ENCODE results near the gene SLC16A4.

SLC16A4 gene

DNA sequence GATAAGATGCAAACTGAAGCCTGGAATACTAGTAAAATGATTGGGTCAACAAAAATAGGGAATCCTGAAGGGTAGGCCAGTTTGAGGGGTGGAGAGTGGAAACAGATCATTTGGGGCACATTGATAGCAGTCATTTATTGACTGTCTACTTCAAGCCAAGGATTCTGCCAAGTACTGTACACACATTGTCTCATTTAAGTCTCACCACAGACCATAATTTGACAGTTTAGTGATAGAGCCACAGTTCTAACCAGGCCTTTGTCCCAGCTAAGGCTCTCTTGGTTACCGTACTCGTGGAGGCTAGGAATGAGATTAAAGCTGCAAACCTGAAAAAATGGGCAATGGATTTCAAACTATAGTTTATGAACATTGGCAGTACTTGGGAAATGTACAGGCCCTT is 40.5 kb downstream of the SLC16A4 start:
- DNase-seq = no peak

DNA sequence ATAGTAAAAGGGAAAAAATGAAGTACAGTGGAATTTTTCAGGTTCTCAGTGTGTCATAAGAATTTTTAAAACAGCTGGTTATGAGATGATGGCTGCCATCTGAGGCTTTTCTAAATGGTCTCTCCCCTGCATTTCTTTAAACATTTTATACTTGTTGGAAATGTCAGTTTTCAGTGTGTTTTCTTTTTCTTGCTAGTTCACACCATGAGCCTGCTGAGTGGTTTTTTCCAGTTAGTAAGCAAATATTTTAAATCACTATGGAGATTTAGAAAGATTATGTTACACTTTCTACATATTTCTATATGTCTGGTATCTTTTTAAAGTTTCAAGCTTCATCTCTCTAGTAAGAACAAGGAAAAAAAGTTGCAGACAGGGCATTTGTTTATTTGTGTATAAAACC is 42.1 kb downstream of the SLC16A4 start:
- no peak for DNase-seq

DNA sequence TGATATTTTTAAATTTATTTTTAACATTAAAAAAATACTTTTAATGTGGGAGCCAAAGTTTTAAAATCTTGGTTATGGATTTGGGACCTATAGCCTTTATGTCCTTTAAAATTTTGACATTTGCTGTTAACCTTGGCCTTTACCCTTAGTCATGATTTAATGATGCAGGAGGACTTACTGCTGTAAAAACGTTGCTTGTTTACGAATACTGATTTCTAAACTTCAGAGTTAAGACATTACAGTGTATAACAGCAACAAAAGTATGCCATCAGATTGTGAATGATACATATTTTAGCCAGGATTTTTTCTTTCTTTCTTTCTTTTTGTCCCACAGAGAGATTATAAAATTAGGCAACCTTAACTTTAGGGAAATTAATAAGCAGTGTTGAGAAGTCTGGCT is 42.8 kb downstream of the SLC16A4 start:
- DNase-seq = no peak

DNA sequence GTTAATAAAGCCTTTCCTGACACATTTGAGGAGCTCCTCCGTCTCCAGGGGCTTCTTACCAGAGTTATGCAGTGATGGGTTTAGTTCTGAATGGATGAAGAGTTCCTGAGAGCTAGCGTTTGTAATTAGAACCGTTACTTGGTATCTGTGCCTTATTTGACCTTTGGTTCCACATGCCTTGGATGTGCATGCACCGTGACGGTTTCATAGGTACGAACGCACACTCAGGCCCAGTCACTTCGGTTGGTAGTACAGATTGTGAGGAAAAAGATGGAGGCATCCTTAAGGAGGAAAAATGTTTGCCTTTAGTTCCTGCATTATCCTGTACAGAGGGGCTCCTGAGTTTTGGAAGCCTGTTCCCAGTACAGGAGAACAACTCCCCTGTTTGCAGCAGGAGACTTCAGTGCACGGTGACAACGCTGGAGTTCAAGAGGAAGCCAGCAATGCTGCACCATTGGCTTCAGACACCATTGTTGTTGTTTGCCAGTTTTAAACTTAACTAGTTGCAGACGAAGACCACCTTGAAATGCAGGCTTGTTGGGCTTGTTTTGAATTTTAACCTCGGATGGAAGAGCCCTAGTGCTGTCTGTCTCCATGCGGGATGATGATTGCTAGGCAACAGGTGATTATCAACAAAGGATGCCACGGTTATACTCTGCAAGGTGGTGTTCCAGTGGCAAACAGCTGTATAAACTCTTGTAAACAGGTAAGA is 43.5 kb downstream of the SLC16A4 start:
- DNase-seq = no peak

DNA sequence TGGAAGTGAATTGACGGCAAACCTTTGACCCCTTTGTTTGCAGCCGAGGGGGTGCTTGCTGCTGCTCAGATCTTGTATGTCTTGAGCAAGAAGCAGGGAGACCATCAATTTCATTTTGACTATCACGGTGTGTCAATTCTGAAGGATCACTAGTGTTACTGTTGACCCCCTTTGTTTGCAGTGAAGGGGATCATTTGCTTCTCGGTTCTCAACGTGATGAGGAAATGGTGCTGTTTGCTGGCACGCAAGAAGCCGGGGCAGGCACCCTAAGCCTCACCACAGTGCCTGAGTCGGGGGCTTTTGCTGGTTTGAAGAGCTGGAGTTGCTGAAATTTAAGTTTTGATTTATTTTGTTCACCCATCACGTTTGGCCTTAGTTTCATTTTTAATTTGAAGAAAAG is 44.1 kb downstream of the SLC16A4 start:
- no peak for DNase-seq

DNA sequence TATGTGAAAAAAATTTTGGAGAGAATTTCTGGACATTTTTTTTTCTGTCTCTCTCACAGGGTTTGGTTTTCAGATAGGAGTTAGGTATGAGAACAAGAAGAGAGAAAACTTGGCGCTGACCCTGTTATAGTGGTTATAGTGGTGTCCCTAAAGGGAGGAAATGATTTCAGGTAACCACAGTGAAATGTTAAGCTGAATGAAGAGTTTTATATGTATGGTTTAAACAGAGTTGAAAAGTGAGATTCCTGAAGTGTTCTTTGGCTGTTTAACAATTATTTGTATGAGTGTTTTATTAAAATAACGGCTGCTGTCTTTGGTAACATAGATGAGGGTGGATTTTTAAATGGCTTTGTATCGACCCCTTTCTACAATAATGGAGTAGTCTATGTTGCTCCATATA is 45.3 kb downstream of the SLC16A4 start:
- DNase-seq = no peak

DNA sequence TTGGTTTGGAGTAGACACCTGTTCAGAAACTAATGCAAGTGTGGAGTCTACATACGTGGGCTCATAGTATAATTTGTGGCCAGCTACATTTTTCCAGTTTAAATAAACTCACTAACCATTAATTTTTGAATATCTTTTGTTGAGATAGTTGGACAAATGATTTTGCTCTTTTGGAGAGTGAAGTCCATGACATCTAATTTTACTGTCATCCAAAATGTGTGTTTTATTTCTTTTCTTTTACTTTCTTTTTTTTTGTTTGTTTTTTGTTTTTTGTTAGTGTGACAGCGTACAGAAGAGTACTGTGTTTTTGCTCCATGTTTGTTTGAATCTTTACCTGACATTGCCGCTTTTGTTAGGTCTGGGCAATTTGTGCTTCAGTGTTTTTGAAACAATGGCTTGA is 46.7 kb downstream of the SLC16A4 start:
- DNase-seq = no peak

DNA sequence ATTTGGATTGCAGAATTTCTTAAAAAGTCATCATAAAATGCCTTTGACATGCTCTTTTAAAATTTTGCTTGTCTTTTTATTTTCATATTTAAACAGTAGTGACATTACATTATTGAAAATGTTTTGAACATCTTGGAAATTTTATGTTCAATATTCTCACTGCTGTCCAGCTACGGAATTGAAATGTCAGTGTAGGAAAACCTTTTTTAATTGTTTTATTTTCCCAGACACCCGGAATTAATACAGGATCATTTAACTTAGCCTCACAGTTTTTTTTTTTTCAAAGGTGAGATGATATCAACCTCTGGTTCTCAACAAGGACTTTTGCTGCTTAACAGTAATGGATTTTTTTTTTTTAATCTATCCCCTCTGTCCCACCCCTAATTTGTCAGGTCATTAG is 47.6 kb downstream of the SLC16A4 start:
- no peak for DNase-seq

DNA sequence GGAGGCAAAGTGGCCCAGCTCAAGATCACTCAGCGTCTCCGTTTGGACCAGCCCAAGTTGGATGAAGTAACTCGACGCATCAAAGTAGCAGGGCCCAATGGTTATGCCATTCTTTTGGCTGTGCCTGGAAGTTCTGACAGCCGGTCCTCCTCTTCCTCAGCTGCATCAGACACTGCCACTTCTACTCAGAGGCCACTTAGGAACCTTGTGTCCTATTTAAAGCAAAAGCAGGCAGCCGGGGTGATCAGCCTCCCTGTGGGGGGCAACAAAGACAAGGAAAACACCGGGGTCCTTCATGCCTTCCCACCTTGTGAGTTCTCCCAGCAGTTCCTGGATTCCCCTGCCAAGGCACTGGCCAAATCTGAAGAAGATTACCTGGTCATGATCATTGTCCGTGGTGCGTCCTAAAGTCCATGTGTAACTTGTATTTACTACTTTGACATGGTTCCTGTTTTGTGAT is 48.9 kb downstream of the SLC16A4 start:
- no peak for DNase-seq

DNA sequence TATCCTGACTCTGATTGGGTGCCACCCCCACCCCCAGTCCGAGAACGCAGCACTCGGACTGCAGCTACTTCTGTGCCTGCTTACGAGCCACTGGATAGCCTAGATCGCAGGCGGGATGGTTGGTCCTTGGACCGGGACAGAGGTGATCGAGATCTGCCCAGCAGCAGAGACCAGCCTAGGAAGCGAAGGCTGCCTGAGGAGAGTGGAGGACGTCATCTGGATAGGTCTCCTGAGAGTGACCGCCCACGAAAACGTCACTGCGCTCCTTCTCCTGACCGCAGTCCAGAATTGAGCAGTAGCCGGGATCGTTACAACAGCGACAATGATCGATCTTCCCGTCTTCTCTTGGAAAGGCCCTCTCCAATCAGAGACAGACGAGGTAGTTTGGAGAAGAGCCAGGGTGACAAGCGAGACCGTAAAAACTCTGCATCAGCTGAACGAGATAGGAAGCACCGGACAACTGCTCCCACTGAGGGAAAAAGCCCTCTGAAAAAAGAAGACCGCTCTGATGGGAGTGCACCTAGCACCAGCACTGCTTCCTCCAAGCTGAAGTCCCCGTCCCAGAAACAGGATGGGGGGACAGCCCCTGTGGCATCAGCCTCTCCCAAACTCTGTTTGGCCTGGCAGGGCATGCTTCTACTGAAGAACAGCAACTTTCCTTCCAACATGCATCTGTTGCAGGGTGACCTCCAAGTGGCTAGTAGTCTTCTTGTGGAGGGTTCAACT is 49.5 kb downstream of the SLC16A4 start:
- no peak for DNase-seq

DNA sequence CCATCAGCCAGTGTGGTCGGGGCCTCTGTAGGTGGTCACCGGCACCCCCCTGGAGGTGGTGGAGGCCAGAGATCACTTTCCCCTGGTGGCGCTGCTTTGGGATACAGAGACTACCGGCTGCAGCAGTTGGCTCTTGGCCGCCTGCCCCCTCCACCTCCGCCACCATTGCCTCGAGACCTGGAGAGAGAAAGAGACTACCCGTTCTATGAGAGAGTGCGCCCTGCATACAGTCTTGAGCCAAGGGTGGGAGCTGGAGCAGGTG is 50.7 kb downstream of the SLC16A4 start:
- DNase-seq = no peak

DNA sequence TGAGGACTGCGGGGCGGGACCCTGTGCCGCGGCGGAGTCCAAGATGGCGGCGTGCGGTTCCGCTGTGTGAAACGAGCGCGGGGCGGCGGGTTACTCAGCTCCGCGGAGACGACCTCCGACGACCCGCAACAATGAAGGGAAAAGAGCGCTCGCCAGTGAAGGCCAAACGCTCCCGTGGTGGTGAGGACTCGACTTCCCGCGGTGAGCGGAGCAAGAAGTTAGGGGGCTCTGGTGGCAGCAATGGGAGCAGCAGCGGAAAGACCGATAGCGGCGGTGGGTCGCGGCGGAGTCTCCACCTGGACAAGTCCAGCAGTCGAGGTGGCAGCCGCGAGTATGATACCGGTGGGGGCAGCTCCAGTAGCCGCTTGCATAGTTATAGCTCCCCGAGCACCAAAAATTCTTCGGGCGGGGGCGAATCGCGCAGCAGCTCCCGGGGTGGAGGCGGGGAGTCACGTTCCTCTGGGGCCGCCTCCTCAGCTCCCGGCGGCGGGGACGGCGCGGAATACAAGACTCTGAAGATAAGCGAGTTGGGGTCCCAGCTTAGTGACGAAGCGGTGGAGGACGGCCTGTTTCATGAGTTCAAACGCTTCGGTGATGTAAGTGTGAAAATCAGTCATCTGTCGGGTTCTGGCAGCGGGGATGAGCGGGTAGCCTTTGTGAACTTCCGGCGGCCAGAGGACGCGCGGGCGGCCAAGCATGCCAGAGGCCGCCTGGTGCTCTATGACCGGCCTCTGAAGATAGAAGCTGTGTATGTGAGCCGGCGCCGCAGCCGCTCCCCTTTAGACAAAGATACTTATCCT is 51.2 kb downstream of the SLC16A4 start:
- peak; percentile 63 for DNase-seq

DNA sequence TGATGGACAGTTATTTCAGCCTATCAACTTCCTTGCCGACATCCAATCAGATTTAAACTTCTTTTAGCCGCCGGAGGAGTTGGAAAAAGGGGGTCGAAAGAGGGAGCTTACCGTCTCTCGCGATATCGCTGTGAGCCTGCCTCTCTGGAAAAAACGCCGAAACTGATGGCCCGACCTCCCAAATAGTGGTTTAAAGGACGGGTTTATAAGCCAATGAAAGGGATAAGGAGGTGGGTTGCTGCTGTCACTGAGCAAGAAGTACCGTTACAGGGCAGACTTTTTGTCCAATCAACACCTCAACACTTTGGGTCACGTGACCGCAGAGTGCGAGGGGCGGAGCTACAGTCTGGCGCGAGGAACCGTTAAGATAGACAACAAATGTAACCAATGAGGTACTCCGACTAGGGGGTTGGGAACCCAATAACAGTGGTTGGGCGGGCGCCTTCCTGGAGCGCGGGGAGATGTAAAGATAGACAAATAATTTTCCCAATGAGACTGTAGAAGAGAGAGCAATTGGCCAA is 51.9 kb downstream of the SLC16A4 start, which contains the start of gene RBM15:
TSS of gene RBM15 (plus strand) at position 492 of the 521 bp plus-strand sequence. CDS start at position 521, 29 bp downstream.
- peak; percentile 100 for DNase-seq

DNA sequence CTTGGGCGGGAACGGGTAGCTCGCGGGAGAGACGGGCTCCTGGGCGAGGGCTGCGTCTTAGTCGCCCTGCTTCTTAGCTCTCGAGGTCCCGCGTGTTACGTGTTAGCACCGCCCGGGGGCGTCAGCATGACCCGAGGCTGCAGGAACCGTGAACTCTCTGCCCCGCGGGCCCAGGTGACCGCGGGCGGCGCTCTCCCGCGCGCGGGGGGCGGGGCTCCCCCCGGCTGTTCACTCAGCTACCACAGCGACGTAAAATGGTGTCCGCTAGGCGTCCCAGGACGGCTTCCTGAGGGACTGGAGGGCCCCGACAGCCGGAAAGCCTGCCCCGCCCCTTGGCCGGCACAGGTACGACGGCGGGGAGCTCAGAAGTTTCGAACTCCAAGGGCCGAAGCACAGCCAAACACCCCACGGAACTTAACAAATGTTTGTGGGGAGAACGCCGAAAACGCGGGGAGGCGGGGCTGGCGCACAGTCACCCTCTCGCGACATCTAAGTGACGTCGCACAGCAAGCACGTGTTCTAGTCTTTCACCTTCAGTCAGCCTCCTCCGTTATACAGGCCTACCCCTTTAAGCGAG is 52.4 kb downstream of the SLC16A4 start:
- DNase-seq = peak; percentile 95

DNA sequence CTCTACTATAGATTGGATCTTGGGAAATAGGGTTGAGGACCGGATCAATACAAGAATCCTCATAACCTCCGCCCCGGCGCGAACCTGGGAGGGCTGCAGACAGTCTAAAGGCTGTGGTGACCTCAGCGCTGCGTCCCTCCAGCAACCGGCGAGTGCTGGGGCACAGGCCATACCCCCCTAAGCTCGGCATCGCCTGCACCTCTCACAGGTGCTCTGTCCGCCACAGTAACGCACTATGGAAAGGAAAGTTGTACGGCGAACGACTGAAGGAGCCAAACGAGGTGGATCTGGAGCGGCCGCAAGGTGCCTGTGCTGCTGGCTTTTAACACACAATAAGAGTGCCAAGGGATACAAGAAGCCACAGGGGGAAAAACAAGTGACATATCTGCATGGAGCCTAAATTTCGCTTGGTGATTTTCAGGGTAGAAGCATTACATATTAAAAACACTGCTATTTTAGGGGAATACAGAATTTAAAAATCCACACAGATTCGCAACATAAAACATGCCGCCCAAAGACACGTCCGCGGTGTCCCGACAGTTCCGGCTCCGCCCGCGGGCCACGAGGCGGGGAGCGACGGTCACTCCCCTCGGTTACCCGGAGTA is 53.0 kb downstream of the SLC16A4 start:
- DNase-seq = no peak

DNA sequence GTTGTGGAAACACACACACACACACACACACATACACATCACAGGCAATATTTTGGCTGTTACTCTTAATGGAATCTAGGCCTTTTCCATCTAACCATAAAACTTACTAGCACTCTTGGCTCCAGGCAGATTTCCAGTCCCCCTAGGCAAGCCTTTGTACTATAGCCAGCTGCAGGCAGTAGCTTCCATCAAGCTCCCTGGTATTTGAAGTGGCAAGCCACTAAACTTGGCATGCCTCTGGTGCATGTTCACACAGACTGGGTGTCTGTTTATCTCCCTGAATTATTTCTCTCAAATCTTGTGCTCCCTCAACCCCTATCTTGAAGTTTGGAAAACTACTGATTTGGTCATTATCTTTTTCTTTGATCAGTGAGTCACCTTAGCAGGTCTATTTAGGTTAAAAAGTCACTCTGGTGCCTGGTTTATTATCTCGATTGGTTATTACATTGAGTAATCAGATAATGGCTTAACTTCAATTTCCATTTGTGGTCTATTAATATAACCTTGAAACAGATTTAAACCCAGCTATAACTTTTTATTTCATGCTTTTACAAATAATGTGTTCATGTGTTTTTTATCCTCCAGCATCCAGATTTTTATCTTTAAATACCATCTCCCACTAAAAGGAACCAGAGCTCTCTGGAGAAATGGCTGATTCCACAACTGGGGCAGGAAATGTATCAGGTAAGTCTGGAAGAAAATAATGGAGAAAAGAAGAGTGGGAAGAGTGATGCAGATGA is 54.4 kb downstream of the SLC16A4 start:
- no peak for DNase-seq

DNA sequence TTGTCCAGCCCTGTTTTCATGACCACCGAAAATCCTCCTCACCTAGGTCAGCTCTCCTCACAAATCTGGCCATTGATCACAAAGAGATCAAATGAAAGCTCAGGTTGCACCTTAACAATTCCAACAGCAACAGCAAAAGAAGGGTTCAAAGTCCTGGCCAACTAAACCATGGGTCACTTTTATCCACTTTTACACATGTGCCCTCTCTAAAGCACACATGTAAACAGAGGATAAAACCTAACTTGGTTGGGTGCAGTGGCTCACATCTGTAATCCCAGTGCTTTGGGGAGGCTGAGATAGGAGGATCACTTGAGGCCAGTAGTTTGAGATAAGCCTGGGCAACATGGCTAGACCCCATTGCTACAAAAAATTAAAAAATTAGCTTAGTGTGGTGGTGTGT is 55.6 kb downstream of the SLC16A4 start:
- no peak for DNase-seq

DNA sequence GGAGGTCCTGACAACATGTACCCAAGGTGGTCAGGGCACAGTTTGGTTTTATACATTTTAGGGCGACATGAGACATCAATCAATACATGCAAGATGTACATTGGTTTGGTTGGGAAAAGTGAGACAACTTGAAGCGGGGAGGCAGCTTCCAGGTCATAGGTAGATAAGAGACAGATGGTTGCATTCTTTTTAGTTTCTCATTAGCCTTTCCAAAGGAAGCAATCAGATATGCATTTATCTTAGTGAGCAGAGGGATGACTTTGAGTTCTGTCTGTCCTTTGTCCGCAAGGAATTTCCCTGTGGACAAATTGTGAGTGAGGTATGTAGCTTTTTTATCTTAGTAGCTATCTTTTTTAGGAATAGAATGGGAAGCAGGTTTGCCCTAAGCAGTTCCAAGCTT is 62.1 kb downstream of the SLC16A4 start:
- DNase-seq = no peak

DNA sequence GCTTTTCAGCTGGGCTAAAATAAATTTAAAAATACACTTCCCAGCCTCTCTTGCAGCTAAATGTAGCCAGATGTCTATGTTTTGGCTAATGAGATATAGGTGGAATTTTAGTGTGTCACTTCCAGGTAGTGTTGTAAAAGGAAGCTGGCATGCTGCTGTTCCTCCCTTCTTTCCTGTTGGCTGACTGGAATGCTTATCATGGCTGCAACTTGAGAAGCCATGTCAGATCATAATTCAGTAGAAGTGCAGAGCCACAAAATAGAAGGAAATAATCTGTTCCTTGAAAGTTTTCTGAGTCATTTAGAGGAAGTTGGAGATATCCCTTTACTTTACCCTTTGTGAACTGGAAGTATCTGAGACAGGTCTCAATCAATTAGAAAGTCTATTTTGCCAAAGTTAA is 62.6 kb downstream of the SLC16A4 start:
- no peak for DNase-seq

DNA sequence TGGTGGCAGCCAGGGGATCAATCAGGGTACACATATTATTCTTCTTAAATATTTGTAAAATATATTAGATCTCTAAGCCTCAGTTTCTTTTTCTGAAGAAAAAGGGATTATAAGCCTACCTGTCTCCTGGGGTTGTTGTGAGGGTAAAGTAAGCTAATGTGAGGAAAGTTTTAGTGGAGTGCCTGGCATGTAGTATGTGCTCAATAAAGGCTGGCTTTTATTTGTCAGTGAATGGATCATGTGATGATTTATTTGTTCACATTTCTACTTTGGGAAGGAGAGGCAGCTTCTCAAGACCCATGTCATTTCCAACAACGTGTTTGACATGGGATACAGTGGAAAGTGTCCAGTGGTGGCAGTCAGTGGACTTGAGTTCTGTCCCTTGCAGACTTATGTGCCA is 64.0 kb downstream of the SLC16A4 start:
- DNase-seq = no peak

DNA sequence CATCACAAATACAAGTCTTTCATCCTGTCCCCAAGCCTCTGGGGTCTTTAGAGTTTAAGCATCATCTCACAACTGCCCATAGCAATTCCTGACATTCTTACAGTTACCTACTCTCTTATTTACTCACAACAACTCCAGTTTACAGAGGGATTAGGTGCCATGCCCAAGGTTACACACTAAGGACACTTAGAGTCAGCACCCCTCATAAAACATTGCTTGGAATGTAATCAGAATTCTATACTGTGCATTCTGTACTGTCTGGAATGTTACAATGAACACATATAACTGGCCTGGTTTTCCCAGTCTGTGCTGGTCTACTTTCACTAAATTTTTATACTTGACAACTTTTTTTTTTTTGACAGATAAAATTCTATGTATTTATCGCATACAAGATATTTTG is 66.2 kb downstream of the SLC16A4 start:
- no peak for DNase-seq

DNA sequence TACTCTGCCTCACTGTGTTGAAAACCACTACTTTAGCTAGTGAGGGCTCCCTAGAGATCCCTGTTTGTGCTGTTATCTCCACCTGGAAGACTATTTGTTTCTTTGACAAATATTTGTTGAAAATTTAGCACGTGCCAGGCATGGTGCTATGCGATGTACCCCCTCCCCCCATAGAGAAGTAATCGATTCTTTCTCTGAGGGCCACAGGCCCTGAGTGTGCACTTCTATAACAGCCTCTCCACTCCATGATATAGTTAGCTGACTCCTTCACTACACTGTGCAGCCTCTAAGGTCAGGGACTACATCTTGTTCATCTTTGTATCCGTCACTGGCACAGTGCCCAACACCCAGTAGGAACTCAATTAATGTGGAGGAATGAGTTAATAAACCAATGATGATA is 69.0 kb downstream of the SLC16A4 start:
- DNase-seq = no peak

All from CD4-positive, alpha-beta T cell treated with Interleukin-21 for 1 hour (primary cell).